Measurements from ENCODE around the gene SLCO4A1.
A peak's percentile ranks its signal among the peaks of the same experiment; 100 is the strongest.

The SLCO4A1 gene

DNA sequence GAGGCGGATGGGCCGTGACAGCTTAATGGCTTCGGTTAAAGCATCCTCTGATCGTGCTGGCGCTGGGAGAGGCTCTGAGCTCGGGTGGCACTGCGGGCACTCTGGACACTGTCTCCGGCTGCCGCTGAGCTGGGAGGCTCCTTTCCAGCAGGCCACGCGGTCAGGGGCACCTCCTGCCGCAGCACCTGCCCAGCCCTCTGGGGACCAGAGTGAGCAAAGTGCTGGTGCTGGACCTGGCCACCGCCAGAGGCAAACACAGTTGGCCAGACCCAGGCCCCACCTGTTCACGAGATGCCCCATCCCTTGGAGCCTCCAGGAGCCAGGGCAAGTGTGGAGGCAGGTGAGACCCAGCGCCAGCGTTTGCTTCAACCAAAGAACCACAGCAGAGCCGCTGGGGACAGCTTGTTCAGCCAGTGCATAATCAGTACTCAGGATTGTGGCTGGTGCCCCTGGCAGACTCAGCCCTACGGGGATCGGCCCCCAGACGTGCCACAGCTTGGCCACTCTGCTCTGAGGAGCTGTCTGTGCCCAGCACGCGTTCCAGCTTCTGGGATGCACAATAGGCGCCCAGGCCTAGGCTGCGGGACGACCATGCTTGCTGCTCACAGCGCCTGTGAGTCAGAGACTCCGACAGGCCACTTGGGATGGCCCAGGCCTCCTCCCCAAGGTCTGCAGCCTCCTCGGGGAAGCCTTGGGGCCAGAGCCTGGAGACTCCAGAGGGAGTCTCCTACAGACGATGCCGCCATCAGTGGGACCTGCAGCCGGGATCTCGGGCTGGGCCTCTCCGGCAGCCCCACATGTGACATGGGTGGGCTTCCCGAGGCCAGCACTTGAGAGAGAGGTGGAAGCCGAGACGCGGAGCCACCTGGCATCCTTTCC is 38.2 kb upstream of the SLCO4A1 start:
- Histone ChIP-seq H3K14ac (ENCODE audit: low read length) (peak overlapping the region; percentile 38), H4K91ac (ENCODE audit: low read depth, low read length, poor library complexity) (no peak overlapping the region), H3K27ac (replicated peaks; ENCODE audit: low read length) (no peak overlapping the region), H3K4ac (ENCODE audit: low read length) (peak overlapping the region; percentile 37), H2BK15ac (ENCODE audit: low read length) (no peak overlapping the region), H2BK5ac (ENCODE audit: low read length) (no peak overlapping the region), H3K23ac (ENCODE audit: low read depth, low read length, poor library complexity) (peak overlapping the region; percentile 1), H3K27me3 (ENCODE audit: control insufficient read depth in 3 of 3, insufficient read depth in 3 of 3, low read depth in 1 of 3, low read length in 3 of 3) (peaks cover 0 to 36% (median 0%) of the 10 kb centered on the region in 3 experiments), H2AFZ (ENCODE audit: low read length) (no peak overlapping the region), H3K9ac (ENCODE audit: low read depth, low read length, poor library complexity) (no peak overlapping the region), H3K79me1 (ENCODE audit: low read depth, low read length) (peaks cover 1% of the 10 kb centered on the region), H3K18ac (ENCODE audit: low read length) (peak overlapping the region; percentile 65), H3K4me3 (ENCODE audit: low read length in 2 of 2) (no peak overlapping the region), H3K9me3 (replicated peaks in 1 of 2; ENCODE audit: control insufficient read depth in 2 of 2, insufficient read depth in 1 of 2, low read depth in 1 of 2, low read length in 2 of 2) (peaks cover 0 to 2% of the 10 kb centered on the region in 2 donors), H2BK12ac (ENCODE audit: low read length) (peak overlapping the region; percentile 73), H2AK5ac (ENCODE audit: low read depth, low read length) (peak overlapping the region; percentile 57), H4K8ac (ENCODE audit: low read depth, low read length) (no peak overlapping the region), H2BK120ac (ENCODE audit: low read depth, low read length) (no peak overlapping the region), H3K4me1 (ENCODE audit: control insufficient read depth in 2 of 2, insufficient read depth in 1 of 2, low read depth in 1 of 2, low read length in 2 of 2) (peaks cover 0 to 8% of the 10 kb centered on the region in 2 donors), H3K4me2 (ENCODE audit: insufficient read depth, low read length, poor library complexity, severe bottlenecking) (no peak overlapping the region), H3K36me3 (replicated peaks in 1 of 2; ENCODE audit: control insufficient read depth in 2 of 2, insufficient read depth in 2 of 2, low read length in 2 of 2) (no peaks in the 10 kb centered on the region)
- no CpG with 5 or more reads among the region's 37 CpGs for WGBS, 2 donors (ENCODE audit: extremely low coverage in 2 of 2, insufficient read length in 2 of 2, insufficient replicate concordance in 1 of 2)
- no peak for DNase-seq (ENCODE audit: low spot score)

- Histone ChIP-seq H3K14ac (ENCODE audit: low read length) (no peak overlapping the region), H4K8ac (ENCODE audit: low read depth, low read length) (no peak overlapping the region), H3K4me3 (ENCODE audit: low read length in 2 of 2) (no peak overlapping the region), H2BK15ac (ENCODE audit: low read length) (no peak overlapping the region), H2AK5ac (ENCODE audit: low read depth, low read length) (peak overlapping the region; percentile 57), H3K27ac (replicated peaks; ENCODE audit: low read length) (no peak overlapping the region), H3K4ac (ENCODE audit: low read length) (no peak overlapping the region), H4K91ac (ENCODE audit: low read depth, low read length, poor library complexity) (peak overlapping the region; percentile 68), H3K18ac (ENCODE audit: low read length) (peak overlapping the region; percentile 33), H3K9ac (ENCODE audit: low read depth, low read length, poor library complexity) (no peak overlapping the region), H3K27me3 (ENCODE audit: control insufficient read depth in 3 of 3, insufficient read depth in 3 of 3, low read depth in 1 of 3, low read length in 3 of 3) (peaks cover 0 to 36% (median 0%) of the 10 kb centered on the region in 3 experiments), H2AFZ (ENCODE audit: low read length) (no peak overlapping the region), H3K36me3 (replicated peaks in 1 of 2; ENCODE audit: control insufficient read depth in 2 of 2, insufficient read depth in 2 of 2, low read length in 2 of 2) (no peaks in the 10 kb centered on the region), H3K9me3 (replicated peaks in 1 of 2; ENCODE audit: control insufficient read depth in 2 of 2, insufficient read depth in 1 of 2, low read depth in 1 of 2, low read length in 2 of 2) (peaks cover 0 to under 1% of the 10 kb centered on the region in 2 donors), H2BK120ac (ENCODE audit: low read depth, low read length) (no peak overlapping the region), H2BK5ac (ENCODE audit: low read length) (no peak overlapping the region), H2BK12ac (ENCODE audit: low read length) (peak overlapping the region; percentile 52), H3K4me1 (ENCODE audit: control insufficient read depth in 2 of 2, insufficient read depth in 1 of 2, low read depth in 1 of 2, low read length in 2 of 2) (peaks cover 0 to 8% of the 10 kb centered on the region in 2 donors), H3K79me1 (ENCODE audit: low read depth, low read length) (peaks cover 1% of the 10 kb centered on the region), H3K23ac (ENCODE audit: low read depth, low read length, poor library complexity) (peak overlapping the region; percentile 70), H3K4me2 (ENCODE audit: insufficient read depth, low read length, poor library complexity, severe bottlenecking) (no peak overlapping the region)
- no peak for DNase-seq (ENCODE audit: low spot score)
- WGBS, 2 donors (ENCODE audit: extremely low coverage in 2 of 2, insufficient read length in 2 of 2, insufficient replicate concordance in 1 of 2): no CpG with 5 or more reads among the region's 9 CpGs
Measured at GRCh38 chr20:62604796-62605195, 37.5 kb upstream of the SLCO4A1 start.

- no peaks in the 10 kb centered on the region for H3K9me3 ChIP-seq (replicated peaks in 1 of 2; ENCODE audit: control insufficient read depth in 2 of 2, insufficient read depth in 1 of 2, low read depth in 1 of 2, low read length in 2 of 2)
- H3K36me3 ChIP-seq (replicated peaks in 1 of 2; ENCODE audit: control insufficient read depth in 2 of 2, insufficient read depth in 2 of 2, low read length in 2 of 2): no peaks in the 10 kb centered on the region
- H3K4me1 ChIP-seq (ENCODE audit: control insufficient read depth in 2 of 2, insufficient read depth in 1 of 2, low read depth in 1 of 2, low read length in 2 of 2): peaks cover 0 to 8% of the 10 kb centered on the region in 2 donors
- H3K27me3 ChIP-seq (ENCODE audit: control insufficient read depth in 3 of 3, insufficient read depth in 3 of 3, low read depth in 1 of 3, low read length in 3 of 3): peaks cover 0 to 36% (median 0%) of the 10 kb centered on the region in 3 experiments
- no peak overlapping the region for H2AK5ac ChIP-seq (ENCODE audit: low read depth, low read length)
- no peak overlapping the region for H2BK120ac ChIP-seq (ENCODE audit: low read depth, low read length)
- H2AFZ ChIP-seq (ENCODE audit: low read length): no peak overlapping the region
- H3K23ac ChIP-seq (ENCODE audit: low read depth, low read length, poor library complexity): peak overlapping the region; percentile 70
- H2BK12ac ChIP-seq (ENCODE audit: low read length): no peak overlapping the region
- no peak overlapping the region for H3K14ac ChIP-seq (ENCODE audit: low read length)
- H3K4ac ChIP-seq (ENCODE audit: low read length): no peak overlapping the region
- H2BK15ac ChIP-seq (ENCODE audit: low read length): no peak overlapping the region
- no peak overlapping the region for H2BK5ac ChIP-seq (ENCODE audit: low read length)
- no peak overlapping the region for H3K4me2 ChIP-seq (ENCODE audit: insufficient read depth, low read length, poor library complexity, severe bottlenecking)
- WGBS, 2 donors (ENCODE audit: extremely low coverage in 2 of 2, insufficient read length in 2 of 2, insufficient replicate concordance in 1 of 2): no CpG with 5 or more reads among the region's 11 CpGs
- H3K27ac ChIP-seq (replicated peaks; ENCODE audit: low read length): no peak overlapping the region
- no peak overlapping the region for H3K9ac ChIP-seq (ENCODE audit: low read depth, low read length, poor library complexity)
- H3K18ac ChIP-seq (ENCODE audit: low read length): peak overlapping the region; percentile 60
- H4K91ac ChIP-seq (ENCODE audit: low read depth, low read length, poor library complexity): peak overlapping the region; percentile 68
- no peak overlapping the region for H3K4me3 ChIP-seq (ENCODE audit: low read length in 2 of 2)
- no peak overlapping the region for H4K8ac ChIP-seq (ENCODE audit: low read depth, low read length)
- H3K79me1 ChIP-seq (ENCODE audit: low read depth, low read length): peaks cover 1% of the 10 kb centered on the region
- DNase-seq (ENCODE audit: low spot score): no peak
Measured at GRCh38 chr20:62605236-62605943, 36.9 kb upstream of the SLCO4A1 start.

DNA sequence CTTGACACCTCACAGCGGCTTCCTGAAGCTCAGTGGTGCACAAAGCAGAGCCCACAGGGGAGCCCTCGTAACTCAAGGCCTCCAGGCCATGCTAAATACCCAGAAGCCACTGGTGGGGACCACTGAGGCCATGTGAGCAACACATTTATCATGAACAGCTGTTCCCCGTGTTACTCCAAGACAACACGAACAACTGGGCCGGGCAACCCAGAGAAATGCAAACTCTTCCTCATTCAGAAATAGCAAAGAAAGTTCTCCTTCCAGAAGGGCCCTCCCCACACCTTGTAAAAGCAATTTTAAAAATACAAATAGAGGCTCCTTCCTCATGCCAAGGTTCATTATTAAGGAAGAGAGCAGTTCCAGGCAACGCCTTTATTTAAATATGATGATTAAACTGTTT is 36.3 kb upstream of the SLCO4A1 start:
- Histone ChIP-seq H3K9me3 (replicated peaks in 1 of 2; ENCODE audit: control insufficient read depth in 2 of 2, insufficient read depth in 1 of 2, low read depth in 1 of 2, low read length in 2 of 2) (peaks cover 0 to 2% of the 10 kb centered on the region in 2 donors), H2BK15ac (ENCODE audit: low read length) (no peak overlapping the region), H3K23ac (ENCODE audit: low read depth, low read length, poor library complexity) (no peak overlapping the region), H3K27ac (replicated peaks; ENCODE audit: low read length) (no peak overlapping the region), H3K79me1 (ENCODE audit: low read depth, low read length) (peaks cover 1% of the 10 kb centered on the region), H3K36me3 (replicated peaks in 1 of 2; ENCODE audit: control insufficient read depth in 2 of 2, insufficient read depth in 2 of 2, low read length in 2 of 2) (no peaks in the 10 kb centered on the region), H3K14ac (ENCODE audit: low read length) (no peak overlapping the region), H2AK5ac (ENCODE audit: low read depth, low read length) (no peak overlapping the region), H3K18ac (ENCODE audit: low read length) (no peak overlapping the region), H3K4me3 (ENCODE audit: low read length in 2 of 2) (no peak overlapping the region), H3K4ac (ENCODE audit: low read length) (no peak overlapping the region), H3K27me3 (ENCODE audit: control insufficient read depth in 3 of 3, insufficient read depth in 3 of 3, low read depth in 1 of 3, low read length in 3 of 3) (peaks cover 0 to 33% (median 0%) of the 10 kb centered on the region in 3 experiments), H2BK12ac (ENCODE audit: low read length) (no peak overlapping the region), H4K8ac (ENCODE audit: low read depth, low read length) (no peak overlapping the region), H3K4me1 (ENCODE audit: control insufficient read depth in 2 of 2, insufficient read depth in 1 of 2, low read depth in 1 of 2, low read length in 2 of 2) (peaks cover 0 to 8% of the 10 kb centered on the region in 2 donors), H4K91ac (ENCODE audit: low read depth, low read length, poor library complexity) (no peak overlapping the region), H3K4me2 (ENCODE audit: insufficient read depth, low read length, poor library complexity, severe bottlenecking) (no peak overlapping the region), H2BK5ac (ENCODE audit: low read length) (no peak overlapping the region), H2BK120ac (ENCODE audit: low read depth, low read length) (no peak overlapping the region), H2AFZ (ENCODE audit: low read length) (no peak overlapping the region), H3K9ac (ENCODE audit: low read depth, low read length, poor library complexity) (no peak overlapping the region)
- no peak for DNase-seq (ENCODE audit: low spot score)
- no CpG with 5 or more reads among the region's 6 CpGs for WGBS, 2 donors (ENCODE audit: extremely low coverage in 2 of 2, insufficient read length in 2 of 2, insufficient replicate concordance in 1 of 2)
